HK-2 (cell line): ENCODE results near the gene ST3GAL5.

Source experiments
- DNase-seq: peaks from one replicate; pipeline ENCODE4 v3.0.0-alpha.2; 2018; ENCODE audit not compliant: unreplicated experiment

ST3GAL5 gene

DNA sequence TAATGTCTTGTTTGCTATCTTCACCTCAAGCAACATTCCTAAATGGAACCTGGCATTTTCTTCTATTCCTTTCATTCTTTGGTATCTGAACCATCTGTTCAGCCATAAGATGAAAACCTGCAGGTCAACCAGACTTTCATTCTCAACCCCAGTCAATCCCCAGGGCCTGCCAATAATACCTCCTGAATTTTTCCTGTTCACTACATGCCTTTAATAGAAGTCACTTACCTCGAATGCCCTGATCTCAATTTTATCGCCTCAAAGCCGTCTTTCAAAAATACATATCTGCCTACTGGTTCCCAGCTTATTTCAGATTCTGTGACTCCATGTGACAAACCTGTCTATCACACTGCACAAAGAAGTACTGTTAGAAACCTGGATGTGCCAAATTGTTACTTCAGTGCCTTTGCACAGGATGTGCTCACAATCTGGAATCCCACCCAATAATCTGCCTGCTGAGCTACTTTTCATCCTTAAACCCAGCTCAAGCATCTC lies 22.6 kb downstream of the ST3GAL5 start:
- DNase-seq, result no peak

DNA sequence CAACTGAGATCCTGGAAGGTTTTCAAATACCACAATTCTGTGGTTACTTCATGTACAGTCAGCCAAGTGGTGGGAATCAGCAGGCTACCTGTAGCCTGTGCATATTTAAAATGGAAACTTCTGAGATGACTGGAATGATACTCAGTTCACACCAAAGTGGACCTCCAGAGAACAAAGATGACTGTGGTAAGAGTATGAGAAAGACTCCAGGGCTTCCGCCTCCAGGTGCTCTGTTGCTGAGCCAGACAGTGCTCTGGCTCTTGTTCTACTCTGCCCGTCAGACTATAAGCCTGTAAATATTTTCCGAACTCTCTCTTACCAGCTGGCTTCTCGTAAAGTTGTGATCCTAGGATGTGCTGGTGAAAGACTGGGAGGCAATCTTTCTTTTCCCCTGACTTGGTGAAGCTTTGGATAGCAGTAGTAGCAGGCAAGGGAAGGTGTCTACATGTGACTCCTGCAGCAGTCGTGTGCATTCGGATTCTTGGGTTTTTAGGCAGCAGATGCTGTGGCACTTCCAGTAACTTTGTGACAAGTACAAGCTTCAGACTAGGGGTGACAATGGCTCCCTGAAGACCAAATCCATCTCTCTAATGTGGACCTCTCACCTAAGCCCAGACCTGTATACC lies 23.1 kb downstream of the ST3GAL5 start:
- no peak for DNase-seq

DNA sequence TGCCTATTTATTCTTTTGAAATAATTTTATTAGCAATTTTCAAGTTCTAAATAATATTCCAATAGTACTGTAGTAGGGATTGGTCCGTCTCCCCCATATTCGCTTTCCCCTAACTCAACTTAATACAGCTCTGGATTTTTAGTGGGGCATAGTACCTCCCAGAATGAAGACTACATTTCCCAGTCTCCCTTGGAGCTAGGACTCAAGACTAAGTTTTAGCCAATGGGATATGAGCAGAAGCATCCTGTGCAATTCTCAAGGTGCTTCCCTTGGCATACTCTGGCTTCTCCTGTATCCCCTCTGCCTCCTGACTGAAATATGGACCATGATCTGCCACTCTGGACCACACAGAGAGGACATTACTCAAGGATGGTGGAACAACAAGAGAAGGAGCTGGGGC lies 24.1 kb downstream of the ST3GAL5 start:
- no peak for DNase-seq

DNA sequence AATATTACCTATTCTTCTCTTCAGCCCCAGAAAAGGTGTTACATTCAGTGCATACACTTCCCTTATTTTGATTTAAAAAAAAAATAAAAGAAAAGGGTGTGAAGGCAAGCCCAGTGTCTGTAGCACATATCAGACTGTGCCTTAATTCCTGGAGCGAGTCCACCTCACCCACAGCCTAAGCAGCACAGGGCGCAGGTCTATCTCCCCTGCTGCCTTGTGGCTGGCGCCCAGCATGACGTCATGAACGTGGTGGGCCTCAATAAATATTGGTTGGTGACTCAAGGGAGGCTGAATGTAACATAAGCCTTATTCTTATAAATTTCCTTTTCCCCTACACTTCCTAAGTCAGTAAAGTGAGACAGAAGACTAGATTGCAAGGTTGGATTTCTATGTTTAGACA lies 26.4 kb downstream of the ST3GAL5 start:
- no peak for DNase-seq

- DNase-seq, result no peak
Measured at GRCh38 chr2:85861650-85862049, 27.1 kb downstream of the ST3GAL5 start.

DNA sequence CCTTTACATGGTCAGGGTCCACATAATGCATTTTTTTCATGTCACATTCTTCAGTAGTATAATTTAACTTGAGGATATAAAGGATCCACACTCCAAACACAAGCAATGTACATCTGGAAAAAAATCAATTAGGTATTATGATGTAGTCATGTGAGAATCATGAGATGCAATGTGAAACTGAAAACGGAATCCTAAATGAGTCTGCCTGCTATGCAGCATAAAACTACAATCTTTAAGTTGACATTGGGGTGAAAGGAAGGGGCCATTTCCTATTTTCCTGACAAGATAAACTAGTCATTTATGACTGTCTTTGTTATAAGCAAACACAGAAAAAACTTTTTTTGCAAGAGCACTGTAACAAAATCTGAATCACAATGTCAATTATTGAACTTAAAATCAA lies 27.6 kb downstream of the ST3GAL5 start:
- DNase-seq, result no peak

DNA sequence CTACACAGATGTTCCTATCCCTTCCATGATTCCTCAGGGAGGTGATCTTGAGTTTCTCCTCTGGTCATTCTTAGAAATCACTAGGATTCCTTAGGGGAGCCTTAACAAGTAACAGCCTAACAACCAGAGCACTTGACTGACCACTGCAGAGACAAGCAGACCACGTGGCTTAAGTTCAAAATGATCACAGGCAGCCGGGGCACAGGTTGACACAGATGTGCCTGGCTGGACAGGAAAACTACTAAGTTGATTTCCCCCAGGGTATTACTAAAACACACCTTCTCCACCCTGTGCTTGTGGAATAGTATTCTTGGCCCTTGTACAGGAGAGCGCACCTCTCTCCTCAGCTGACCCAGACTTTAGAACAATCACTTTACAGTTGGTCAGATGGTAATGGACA lies 29.9 kb downstream of the ST3GAL5 start:
- no peak for DNase-seq

GRCh38 chr2:85854897-85855296 lies 33.9 kb downstream of the ST3GAL5 start:
- no peak for DNase-seq

DNA sequence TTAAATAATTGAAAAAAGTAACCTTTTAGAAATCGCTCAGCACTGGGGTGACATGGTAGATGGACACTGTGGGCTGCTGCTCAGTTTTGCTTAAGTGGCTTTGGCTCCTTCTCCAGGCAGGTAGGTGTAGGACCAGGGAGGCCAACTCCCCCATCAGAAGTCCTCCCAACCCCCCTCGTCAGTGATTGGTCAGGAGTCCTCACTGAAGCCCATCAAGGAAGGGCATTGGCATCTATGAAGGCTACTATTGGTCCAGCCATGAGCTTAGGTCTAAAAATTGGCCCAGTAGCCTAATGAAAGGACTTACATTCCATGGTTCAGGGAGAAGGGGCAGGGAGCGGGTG lies 34.7 kb downstream of the ST3GAL5 start:
- DNase-seq, result no peak

DNA sequence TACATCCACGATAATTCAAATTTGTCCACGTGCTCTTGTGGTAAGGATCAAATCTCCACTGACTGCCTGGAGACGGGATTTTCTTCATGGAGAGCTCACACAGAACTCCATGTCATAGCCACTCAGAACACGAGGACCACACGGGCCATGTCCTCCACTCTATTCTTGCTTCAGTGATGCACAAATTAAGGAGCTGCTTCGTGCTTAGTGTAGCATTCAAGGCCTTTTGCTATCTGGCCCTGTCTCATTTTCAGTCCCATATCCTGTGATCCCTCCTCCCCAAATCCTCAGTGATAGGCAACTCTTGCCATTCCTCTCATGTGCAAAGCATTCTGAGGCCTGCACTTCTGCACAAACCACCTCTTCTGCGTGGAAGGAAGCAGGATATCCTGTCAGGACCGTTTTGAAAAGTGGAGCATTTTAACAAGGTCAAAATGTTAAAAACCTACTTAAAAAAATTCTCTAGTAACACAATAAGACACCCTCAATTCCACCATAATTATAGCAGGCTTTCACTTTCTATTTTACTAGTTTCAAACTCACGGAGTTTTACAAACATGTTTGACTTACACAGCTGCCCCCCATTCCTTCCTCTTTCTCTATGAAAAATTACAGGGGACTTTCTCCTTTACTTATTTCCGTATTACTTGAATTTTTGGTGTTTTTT lies 35.2 kb downstream of the ST3GAL5 start:
- no peak for DNase-seq

- no peak for DNase-seq
Measured at GRCh38 chr2:85852937-85853498, 35.8 kb downstream of the ST3GAL5 start.

DNA sequence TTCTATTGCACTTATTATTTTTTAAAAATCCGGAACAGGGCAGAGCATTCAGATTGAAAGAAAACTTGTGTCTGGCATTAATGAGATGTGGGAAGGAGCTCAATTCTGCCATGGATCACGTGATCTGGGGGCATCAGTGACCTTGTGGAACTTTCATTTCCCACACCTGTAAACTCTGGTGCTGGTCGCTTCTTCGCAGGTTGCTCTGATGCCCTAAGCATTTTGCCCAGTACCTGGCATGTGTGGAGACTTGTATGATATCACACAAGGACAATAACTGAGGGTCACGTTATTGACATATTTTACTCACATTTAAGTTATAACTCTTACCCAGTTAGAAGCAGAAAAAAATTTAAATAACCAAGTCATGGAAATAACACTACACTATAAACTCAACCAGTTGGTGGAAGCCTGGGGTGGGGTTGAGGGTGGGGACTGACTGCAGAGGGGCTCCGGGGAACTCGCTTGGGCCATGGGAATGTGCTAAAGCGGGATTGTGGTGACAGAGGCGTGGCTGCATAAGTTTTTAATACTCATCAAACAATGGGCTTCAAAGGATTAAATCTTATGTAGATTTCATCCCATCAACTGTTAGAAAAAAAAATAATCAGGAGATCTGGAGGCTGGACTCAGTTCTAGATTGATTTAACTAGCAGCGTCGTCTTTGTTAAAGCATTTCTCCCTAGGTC lies 36.5 kb downstream of the ST3GAL5 start:
- no peak for DNase-seq

DNA sequence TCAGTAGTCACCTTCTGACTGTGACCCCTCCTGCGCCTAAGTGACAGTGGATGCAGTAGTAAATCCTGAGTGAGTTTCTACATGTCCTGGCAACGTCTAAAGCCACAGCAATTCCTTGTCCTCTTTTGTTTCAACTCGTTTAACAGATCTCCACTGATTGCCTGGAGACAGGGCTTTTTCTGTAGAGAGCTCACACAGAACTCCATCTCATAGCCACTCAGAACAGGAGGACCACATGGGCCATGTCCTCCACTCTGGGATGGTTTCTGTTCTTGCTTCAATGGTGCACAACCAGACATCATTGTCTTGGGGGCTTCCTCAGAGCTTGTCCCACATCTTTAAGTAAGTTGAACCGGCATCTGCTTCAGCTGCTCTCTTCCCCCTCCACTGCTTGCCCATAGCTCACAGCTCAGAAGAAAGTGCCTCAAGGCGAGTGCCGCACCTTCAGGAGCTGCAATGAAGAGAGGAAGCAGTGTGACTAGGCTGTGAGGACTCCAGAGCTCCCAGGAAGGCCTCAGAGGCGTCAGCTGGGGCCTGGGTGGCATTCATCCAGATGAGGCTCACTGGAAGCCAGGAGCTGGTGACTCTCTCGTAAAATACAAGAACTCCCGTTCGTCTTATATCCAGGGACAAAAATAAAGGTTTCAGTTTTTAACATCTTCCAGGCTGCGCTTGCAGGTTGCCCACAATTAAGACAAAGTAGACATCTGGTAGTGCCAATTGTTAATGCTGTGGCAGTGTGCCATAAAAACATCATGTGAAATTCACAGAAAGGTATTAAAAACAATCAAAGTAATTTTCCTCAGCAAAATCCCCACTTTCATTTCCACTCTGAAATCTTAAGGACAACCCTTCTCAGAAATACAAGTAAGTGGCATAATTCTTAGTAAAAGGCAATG lies 37.3 kb downstream of the ST3GAL5 start:
- DNase-seq, result no peak

GRCh38 chr2:85850451-85850850 lies 38.3 kb downstream of the ST3GAL5 start:
- no peak for DNase-seq

- no peak for DNase-seq
Measured at GRCh38 chr2:85847051-85847588, 41.7 kb downstream of the ST3GAL5 start.

- DNase-seq, result no peak
Measured at GRCh38 chr2:85846411-85846810, 42.4 kb downstream of the ST3GAL5 start.

GRCh38 chr2:85844486-85844885 lies 44.3 kb downstream of the ST3GAL5 start:
- DNase-seq, result no peak

GRCh38 chr2:85843543-85843942 lies 45.2 kb downstream of the ST3GAL5 start:
- peak; percentile 20 for DNase-seq

DNA sequence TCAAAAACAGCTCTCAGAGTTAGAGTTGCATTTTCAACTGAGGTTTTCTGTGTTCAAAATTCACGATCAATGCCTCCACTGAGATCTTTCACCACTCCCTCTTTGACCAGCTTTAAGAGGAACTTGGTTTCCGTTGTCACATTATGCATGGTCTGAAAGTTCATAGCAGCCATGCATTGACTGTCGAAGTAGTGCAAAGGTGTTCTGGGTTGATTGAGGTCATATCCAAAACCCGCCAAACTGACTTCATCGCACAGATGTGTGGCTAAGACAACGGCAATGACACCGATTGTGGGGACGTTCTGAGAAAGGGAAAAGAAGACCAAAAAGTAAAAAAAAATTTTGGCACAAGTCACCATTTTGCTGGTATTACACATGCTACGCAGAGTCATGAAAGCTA lies 48.7 kb downstream of the ST3GAL5 start:
- DNase-seq, result no peak

- no peak for DNase-seq
Measured at GRCh38 chr2:85839461-85839860, 49.3 kb downstream of the ST3GAL5 start.

DNA sequence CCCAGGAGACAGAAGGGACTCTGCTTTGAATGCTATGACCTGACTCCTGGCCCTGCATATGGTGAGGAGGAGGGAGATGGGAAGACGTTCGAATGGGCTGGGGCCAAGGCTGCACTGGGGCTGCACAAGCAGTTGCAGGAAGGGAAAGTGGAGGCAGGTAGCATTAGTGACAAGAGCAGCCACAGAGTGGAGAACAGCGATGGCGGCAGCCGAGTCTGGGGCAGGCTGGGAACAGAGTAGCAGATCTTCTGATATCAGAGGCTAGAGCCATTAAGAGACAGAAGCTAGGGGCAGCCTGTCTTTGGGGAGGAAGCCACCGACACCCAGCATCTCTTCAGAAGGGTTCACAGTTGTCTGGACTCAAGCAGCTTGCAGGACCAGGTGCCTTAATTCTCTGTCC lies 50.1 kb downstream of the ST3GAL5 start:
- DNase-seq, result no peak

DNA sequence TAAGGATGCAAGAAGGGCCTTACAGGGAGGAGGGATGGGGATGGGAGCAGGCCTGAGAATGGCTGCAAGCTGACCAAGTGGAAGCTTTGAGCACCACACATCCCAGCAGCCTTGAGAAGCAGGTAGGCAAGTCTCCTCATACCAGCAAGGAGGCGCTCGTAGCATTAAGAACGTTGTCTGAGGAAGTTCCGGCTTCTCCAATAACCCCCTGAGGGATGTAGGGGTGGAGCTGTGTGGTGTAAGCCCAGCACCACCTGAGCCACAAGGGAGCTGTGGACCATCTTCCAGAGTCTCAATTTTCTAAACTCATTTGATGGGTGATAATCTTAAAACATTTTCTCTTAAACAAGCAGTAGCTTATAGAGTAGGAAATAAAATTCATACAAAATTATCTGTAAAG lies 50.6 kb downstream of the ST3GAL5 start:
- no peak for DNase-seq
